ENCODE results near the gene DNAJC16. TPM values are rescaled to one million over a fixed set of nuclear protein-coding genes. Genes with fewer than 3 reads are reported as not detected.

Gene DNAJC16
- total and polyA plus RNA-seq, 2 of the 13 experiments (the other 11 are each of a cell fraction or from before 2014, with no cell fraction given), result 11.4 to 15.4 TPM

- TF ChIP-seq DRAP1 (CRISPR knock-in tag; IDR thresholded peaks at IDR 0.05) (0 out of 2 replicates have a peak, but pooled peaks have one; percentile 15), KLF16 (CRISPR knock-in tag; IDR thresholded peaks at IDR 0.05) (peak in 1 of 2 experiments; percentile 47; a peak in 1 of 4 replicates), CHD2 (IDR thresholded peaks at IDR 0.05; ENCODE audit: low read depth, low read length) (no peak), NFRKB (IDR thresholded peaks at IDR 0.05) (no peak), SP5 (CRISPR knock-in tag; IDR thresholded peaks at IDR 0.05; ENCODE audit: borderline replicate concordance, low read depth) (peak; percentile 79), ZNF253 (CRISPR knock-in tag; IDR thresholded peaks at IDR 0.05; ENCODE audit: borderline replicate concordance) (no peak), AGO2 (optimal IDR thresholded peaks at IDR 0.05; ENCODE audit: low read depth, low read length) (no peak), ATRX (CRISPR knock-in tag; IDR thresholded peaks at IDR 0.05; ENCODE audit: borderline replicate concordance) (no peak), ELF3 (CRISPR knock-in tag; IDR thresholded peaks at IDR 0.05) (0 out of 2 replicates have a peak, but pooled peaks have one; percentile 27), KAT8 (CRISPR knock-in tag; IDR thresholded peaks at IDR 0.05) (0 out of 2 replicates have a peak, but pooled peaks have one; percentile 26), RORA (CRISPR knock-in tag; IDR thresholded peaks at IDR 0.05) (no peak), NFYB (CRISPR knock-in tag; IDR thresholded peaks at IDR 0.05) (no peak), DMTF1 (CRISPR knock-in tag; IDR thresholded peaks at IDR 0.05) (no peak), ATF2 (CRISPR knock-in tag; IDR thresholded peaks at IDR 0.05) (no peak), NR1H2 (CRISPR knock-in tag; IDR thresholded peaks at IDR 0.05; ENCODE audit: borderline replicate concordance, low read depth) (no peak), ZNF235 (CRISPR knock-in tag; IDR thresholded peaks at IDR 0.05; ENCODE audit: borderline replicate concordance) (no peak), PBX3 (CRISPR knock-in tag; IDR thresholded peaks at IDR 0.05; ENCODE audit: borderline replicate concordance) (no peak), KLF15 (CRISPR knock-in tag; IDR thresholded peaks at IDR 0.05; ENCODE audit: borderline replicate concordance) (no peak), NR2F6 (IDR thresholded peaks at IDR 0.05) (peak; percentile 68), NR2F6 (CRISPR knock-in tag; IDR thresholded peaks at IDR 0.05) (peak; percentile 47; the same call in 1 of the 2 replicates), NFE2 (CRISPR knock-in tag; IDR thresholded peaks at IDR 0.05) (no peak), ZNF17 (CRISPR knock-in tag; IDR thresholded peaks at IDR 0.05) (no peak), KDM6A (CRISPR knock-in tag; IDR thresholded peaks at IDR 0.05; ENCODE audit: low read depth) (no peak), ZSCAN5A (CRISPR knock-in tag; IDR thresholded peaks at IDR 0.05; ENCODE audit: borderline replicate concordance) (no peak), SKI (IDR thresholded peaks at IDR 0.05; ENCODE audit: partially characterized antibody) (peak; percentile 47), ELF1 (CRISPR knock-in tag; IDR thresholded peaks at IDR 0.05) (no peak), FOXM1 (CRISPR knock-in tag; IDR thresholded peaks at IDR 0.05) (no peak), MEIS2 (CRISPR knock-in tag; IDR thresholded peaks at IDR 0.05) (no peak)
Measured at GRCh38 chr1:15610167-15610566, 83.5 kb downstream of the DNAJC16 start (continued).

Measured in HepG2 (cell line).